Measurements from ENCODE around the gene ANKS1B. TPM values are rescaled to one million over a fixed set of nuclear protein-coding genes. Genes with fewer than 3 reads are reported as not detected.

The ANKS1B gene
- total RNA-seq, 1 donor from 2014 or later, result 65.5 TPM

DNA sequence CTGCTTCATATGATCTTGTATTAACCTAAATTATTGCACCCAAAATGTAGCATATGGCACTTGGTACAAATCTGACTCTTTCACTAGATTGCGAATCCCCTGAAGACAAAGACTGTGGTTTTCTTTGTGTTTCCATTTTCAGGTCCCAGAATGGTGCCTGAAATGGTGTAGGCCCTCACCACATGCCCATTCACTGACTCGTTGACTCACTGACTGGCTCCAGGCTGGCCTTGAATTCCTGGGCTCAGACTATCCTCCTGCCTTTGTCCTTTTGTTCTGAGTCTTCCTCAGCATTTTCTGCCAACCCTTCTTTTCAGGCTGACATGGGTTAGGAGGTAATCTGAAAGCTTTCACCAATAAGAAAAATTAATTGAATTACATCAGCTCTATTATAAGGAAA, 705.8 kb downstream of the ANKS1B start:
- no peak for DNase-seq (ENCODE audit: low spot score)

DNA sequence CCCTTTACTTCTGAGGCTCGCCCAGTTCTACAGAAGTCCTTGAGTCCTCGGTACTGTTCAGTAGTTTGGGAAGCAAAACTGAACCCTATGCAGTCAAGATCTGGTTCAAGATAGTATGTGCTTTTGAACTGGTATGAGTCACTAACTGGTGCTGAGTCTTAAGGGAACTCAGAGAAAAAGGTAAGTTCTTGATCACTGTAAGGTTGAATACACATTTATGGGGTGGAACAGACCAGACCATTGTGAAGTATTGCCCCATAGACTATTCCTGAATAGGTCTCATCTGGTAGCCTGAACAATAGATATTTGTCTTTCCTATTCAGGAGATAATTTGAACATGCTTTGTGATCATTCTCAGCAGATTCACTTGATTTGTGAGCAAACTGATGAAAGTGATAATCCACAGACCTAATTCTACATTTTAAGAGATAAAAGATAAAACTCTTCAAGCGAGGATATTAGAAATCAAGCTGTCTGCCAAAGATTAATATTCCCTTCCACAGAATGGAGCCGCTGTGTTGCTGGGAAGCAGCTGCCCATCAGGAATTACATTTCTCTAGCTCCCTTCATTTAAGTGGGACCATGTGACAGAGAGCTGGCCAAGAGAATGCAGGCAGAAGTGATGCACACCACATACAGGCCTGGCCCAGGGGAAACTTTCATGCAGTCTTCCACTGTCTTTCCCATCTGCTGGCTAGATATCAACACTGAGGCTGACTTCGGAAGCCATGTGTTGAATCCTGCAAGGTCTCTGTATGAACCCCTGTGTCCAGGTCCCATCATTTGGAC, 707.0 kb downstream of the ANKS1B start:
- no peak for DNase-seq (ENCODE audit: low spot score)

DNA sequence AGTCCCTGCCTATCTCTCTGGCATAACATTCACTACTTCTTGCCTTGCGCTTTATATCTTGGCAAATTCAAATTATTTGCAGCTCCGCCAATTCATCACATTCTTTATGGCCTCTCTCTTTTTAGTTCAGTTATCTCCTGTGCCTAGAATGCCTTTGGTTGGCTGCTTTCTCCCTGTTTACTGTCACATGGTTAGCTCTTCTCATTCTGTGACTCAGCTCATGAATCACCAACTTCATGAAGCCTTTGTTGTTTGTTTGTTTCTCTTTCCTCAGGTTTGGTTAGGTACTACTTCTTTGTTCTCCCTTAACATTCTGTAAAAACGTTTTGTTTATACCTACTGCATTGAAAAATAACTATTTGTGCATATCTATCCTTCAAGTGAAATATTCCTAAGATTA, 713.7 kb downstream of the ANKS1B start:
- no peak for DNase-seq (ENCODE audit: low spot score)

DNA sequence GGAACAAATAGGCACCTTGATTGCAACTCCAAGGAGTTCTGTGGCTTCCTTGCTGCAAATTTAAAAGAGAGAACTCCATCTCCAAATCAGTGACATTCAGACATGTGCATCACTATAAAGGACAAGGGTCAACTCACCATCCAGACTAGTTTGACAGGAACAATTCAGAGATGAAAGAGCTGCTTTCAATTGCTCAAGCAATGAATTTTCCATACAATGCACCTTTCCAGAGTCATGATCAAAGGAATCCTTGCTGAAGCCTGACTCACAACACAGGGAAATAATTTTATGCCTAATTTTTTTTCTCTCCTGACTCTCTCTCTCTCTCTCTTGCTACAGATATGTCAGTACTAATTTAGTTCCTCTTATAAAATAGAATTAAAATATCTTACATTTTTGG, 717.7 kb downstream of the ANKS1B start:
- no peak for DNase-seq (ENCODE audit: low spot score)

DNA sequence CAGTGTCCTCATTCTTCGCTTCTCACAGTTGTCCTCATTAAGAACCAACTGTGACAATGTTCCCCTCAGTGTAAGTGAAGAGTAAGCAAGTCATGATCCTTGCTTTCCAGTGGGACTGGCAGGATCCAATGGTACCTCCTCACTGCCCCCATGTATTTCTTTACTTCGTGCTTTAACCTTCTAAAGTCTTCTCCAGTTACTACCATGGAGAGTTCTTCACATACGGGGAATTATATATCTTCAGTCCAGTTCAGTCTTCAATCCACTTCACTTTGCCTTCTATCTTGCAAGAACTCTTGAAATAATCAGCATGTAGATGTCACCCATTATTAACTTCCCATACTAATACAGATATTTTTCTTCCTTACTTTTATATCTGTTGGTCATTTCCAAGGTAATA, 719.1 kb downstream of the ANKS1B start:
- no peak for DNase-seq (ENCODE audit: low spot score)

DNA sequence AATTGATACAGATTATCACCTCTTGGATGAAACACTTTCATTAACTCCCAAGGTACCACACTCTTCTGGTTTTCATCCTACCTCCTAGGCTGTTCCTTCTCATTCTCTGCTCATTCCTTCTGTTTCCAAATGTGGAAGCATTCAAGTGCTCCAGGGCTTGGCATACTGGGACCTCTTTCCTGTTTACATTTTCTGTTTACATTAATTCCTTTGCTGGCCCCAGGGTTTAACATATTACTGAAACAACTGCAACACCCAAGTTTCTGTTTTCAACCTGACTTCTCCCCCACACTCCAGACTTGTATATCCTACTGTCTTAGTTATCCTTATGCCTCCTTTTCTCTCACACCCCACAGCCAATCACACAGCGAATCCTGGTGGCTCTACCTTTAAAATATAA, 723.5 kb downstream of the ANKS1B start:
- DNase-seq (ENCODE audit: low spot score), result no peak

DNA sequence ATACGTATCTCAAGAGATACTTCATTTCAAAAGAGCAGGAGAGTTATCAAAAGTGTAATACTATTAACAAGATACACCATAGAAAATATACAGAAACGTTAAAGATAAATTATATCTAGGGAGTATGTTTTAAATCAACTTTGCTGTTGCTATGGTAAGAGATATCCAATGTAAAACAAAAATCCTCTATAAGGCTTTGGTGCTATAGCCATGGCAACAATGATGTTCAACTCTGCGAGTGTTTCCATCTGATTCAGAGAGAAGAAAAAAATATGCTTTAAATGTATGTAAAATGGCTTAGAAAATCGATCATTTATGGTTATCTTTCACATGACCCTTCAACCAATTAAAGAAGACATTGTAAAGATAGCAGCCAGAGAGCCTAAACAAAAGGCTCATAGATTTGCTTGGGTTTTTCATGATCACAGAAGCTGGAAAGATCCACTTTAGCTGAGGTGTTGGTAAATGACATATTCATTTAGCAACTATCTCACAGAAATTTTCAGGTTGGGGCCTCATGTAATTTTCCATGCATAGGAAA, 724.2 kb downstream of the ANKS1B start:
- DNase-seq (ENCODE audit: low spot score), result peak; percentile 3

DNA sequence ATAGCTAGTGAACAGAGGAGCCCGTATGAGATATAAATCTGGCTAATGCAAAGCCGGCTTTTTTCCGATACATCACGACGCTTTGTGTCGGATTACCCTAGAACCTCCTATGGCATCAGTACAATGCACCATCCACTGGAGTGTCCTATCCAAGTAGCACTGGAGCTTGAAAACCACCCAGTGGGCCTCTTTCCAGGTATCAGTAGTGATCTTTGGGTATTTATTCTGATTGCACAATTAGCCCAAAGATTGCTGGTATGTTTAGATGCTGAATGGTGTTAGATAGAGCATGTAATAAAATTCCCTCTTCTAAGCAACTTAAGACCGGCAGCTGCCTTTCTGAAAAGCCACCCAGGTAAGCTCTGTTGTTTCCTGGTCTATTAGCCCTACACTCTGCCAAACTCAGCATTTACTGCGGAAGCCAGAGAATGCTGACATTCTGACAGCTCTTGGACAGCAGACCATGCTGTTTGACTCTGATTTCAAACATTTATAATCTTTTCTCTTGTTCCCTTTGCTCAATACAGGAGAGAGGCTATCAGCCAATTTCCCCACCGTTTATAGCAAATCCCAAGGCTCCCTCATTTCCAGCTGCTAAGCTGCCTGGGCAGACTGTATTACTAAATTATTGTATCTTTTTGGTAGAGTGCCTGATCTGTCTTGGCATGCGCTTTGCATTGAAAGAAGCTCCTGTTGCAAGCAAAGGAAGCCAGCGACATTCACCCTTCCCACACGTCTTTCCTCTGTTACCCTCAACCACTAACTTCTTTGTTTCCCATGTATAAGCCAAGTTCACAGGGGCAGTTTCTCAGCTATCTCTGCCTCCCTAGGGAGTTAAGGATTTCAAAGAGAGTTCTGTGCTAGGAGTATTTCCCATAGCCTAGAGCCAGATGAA, 725.4 kb downstream of the ANKS1B start:
- peak; percentile 2 for DNase-seq (ENCODE audit: low spot score)

DNA sequence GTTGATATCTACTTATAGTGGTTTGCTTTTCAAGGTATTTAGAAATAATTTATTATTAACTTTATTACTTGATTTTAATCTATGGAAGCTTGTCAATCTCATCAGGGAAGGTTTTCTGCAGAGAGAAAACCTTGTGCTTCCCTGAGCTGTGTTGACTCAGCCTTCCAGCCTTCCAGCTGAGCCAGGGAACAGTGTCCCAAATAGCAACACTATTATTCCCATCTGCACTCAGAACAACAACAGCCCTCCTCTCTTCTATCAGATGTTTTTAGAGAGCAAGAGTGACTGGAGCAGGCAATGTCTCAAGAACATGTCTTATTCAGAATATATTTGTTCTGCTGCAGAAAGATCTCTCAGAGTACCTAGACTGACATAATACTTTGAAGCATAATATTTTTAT, 727.1 kb downstream of the ANKS1B start:
- DNase-seq (ENCODE audit: low spot score), result no peak

DNA sequence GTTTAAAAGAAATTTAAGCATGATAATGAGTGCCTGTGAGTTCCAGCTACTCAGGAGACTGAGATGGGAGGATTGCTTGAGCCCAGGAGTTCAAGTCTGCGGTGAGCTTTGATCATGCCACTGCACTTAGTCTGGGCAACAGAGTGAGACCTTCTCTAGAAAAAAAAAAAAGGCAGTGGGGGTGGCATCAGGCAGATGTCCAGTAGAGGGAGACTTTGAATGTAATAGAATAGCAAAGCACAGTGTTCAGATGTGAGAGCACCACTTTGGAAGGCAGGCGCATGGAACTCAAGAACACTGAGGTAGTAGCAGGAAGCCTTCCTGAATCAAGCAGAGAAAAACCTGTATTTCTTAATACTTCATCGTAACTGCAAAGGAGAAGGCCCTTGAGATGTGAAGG, 731.7 kb downstream of the ANKS1B start:
- DNase-seq (ENCODE audit: low spot score), result no peak

DNA sequence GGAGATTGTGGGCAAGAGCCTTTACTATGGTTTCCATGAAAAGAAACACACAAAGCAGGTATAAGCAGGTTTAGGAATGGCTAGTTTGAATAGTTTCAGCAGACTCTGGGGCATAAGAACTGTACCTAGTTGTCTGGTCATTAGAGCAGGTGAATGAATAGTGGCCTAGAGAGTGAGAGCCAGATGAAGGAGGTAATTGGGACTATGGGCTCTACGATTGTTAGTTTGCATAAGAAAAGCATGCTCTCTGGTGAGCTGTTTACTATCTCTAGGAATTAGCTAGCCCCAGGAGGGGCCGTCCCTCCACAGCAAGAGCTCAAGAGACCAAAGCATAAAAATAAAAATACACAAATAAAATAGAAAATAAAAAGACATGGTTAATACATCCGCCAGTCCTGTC, 734.6 kb downstream of the ANKS1B start:
- no peak for DNase-seq (ENCODE audit: low spot score)

DNA sequence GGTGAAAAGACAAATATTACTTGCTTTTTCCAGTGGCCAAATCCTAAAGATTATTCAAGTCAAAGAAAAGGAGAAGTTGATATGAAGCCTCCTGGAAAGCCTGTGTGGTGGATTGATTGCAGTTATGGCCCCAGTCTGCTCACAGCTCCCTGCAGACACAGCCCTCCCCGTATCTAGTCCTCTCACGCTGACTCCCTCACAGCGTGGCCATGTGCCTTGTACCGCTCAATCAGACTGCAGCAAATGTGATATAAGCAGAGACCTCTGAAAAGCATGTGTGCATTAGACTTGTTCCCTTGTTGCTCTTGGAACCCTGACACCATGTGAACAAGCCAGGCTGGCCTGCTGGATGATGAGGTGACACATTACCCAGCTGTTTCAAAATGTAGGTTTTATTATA, 735.2 kb downstream of the ANKS1B start:
- no peak for DNase-seq (ENCODE audit: low spot score)

DNA sequence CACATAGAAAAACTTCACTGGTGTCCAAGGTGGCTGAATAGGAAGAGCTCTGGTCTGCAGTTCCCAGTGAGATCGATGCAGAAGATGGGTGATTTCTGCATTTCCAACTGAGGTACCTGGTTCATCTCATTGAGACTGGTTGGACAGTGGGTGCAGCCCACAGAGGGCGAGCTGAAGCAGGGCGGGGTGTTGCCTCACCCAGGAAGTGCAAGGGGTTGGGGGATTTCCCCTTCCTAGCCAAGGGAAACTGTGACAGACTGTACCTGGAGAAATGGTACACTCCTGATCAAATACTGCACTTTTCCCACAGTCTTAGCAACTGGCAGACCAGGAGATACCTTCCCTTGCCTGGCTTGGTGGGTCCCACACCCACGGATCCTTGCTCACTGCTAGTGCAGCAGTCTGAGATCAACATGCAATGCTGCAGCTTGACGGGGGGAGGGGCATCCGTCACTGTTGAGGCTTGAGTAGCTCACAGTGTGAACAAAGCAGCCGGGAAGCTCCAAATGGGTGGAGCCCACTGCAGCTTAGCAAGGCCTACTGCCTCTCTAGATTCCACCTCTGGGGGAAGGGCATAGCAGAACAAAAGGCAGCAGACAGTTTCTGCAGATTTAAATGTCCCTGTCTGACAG, 746.7 kb downstream of the ANKS1B start:
- DNase-seq (ENCODE audit: low spot score), result peak; percentile 17

DNA sequence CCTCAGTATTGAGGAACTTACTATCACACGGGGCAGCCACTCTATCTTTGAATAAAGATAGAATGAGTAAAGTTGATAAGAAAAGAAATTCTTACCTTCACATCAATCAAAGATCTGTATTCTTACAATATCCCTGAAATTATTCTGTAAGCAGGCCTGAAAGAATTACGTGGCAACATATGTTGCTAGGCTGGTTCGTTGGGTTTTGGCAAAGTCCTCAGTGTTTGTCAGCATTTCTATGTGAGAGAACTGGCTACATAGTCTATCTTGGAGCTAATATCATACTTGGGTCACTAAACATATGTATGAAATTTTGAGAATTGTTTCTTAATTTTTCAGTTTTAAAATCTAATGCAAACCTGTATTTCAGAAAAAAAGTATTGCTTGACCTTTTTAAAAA, 749.4 kb downstream of the ANKS1B start:
- no peak for DNase-seq (ENCODE audit: low spot score)

DNA sequence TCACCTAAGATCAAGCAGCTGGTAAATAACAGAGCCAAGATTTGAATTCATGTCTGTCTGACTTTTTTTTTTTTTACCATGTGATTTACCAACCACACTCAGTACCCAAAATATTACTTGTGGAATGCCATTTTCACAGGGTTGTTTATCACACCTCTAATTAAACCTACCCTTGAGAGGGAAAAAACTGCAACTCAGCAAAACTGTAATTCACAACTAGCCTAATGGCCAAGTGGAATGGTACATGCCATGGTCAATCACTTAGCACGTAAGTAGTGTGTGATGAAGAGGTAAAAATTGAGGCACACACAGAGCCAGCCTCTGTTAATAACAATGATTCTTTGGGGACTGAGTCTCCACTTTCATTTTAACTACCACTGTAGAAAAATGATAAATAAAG, 750.0 kb downstream of the ANKS1B start:
- no peak for DNase-seq (ENCODE audit: low spot score)

DNA sequence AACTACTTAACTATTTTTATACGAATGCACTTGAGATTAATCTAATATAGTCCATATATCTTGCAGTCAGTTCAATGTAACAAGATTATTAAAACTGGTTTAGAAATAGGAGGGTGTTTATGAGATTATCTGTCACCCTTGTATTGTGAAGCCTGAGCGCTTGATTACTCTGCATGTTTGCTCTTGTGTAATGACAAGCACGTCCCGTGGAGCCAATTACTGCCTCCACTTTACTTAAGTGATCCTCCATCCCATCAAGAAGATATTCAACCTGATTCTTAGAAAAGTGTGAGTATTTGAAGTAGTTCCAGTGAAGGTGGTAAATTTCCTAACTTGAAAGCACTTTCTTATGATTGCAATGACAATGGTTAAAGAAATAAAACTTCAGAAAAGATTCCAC, 752.4 kb downstream of the ANKS1B start:
- no peak for DNase-seq (ENCODE audit: low spot score)

DNA sequence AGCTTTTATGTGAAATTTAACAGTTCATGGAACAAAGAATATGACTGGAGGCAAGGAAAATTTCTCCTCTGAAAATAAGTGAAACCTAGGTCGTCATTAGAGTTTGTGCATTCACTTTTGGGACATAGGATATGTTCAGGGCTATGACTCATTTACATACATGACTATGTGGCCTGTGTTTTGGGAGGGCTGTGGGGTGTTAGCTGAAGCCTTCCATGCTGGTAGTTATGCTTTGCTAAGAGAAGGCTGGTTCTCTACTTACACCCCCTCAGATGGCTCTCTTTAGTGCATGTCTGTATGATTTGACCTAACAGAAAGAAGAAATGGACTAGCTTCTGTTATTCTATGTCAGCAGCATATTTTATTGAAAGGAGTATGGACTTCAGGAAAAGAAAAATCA, 753.7 kb downstream of the ANKS1B start:
- no peak for DNase-seq (ENCODE audit: low spot score)

DNA sequence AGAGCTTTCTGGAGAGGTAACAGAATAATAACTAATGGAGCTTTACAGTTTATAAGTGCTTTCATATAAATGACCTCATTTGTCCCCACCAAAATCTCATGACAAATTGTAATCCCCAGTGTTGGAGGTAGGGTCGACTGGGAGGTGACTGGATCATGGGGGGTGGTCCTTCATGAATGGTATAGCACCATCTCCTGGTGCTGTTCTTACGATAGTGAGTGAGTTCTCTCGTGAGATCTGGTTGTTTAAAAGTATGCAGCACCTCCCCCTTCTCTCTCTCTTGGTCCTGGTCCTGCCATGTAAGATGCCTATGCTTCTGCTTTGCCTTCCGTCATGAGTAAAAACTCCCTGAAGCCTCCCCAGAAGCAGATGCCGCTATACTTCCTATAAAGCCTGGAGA, 760.5 kb downstream of the ANKS1B start:
- DNase-seq (ENCODE audit: low spot score), result no peak

DNA sequence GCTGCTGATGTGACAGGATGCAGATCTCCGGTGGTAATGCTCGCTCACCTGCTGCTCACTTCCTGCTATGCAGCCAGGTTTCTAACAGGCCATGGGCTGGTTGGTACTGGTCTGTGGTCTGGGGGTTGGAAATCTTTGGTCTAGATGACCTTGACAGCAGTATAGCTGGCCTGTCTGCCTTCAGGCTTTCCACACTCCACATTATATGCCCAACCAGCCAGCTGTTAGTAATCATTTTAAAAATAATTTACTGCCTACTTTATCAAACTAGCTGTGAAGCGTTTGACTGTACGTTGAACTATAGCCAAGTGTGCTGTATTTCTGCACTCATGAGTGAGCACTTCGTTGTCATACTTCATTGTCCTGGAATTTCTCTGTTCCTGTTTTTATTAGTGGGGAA, 761.2 kb downstream of the ANKS1B start:
- DNase-seq (ENCODE audit: low spot score), result no peak

DNA sequence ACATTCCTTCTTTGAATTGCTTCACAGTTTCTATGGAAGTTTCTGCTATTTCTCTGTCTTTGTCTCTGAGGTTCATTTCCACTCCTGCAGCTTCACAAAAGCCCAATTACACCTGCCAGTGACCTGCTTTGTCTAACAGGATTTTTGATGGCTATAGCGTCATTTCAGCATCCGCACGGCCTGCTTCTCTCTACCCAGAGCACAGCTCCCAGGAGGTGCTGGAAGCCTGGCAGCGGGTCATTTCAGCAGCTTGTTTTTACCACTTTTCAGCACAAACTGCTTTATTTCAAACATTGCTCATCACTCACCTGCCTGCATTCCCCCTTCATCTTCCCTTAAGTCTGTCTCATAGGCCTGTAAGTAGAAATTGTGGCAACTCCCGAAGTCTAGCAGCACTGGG, 771.7 kb downstream of the ANKS1B start:
- DNase-seq (ENCODE audit: low spot score), result no peak

DNA sequence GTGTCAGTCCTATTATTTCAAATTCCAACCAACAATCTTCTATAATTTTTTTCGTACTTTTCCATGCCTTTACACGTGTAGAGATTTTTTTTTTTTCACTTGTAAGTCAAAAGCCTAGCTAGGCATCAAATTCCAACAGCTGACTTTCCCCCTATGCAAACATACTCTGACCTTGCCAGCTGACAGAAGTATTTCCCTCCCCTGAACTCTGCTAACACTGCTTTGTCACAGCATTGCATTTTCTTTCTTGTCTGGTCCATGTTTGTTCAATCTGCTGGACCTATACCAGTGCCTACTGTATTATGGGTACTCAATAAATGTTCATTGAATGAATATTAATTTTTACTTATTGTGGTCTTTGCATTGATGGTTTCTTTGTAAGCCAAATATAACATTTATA, 772.5 kb downstream of the ANKS1B start:
- no peak for DNase-seq (ENCODE audit: low spot score)

DNA sequence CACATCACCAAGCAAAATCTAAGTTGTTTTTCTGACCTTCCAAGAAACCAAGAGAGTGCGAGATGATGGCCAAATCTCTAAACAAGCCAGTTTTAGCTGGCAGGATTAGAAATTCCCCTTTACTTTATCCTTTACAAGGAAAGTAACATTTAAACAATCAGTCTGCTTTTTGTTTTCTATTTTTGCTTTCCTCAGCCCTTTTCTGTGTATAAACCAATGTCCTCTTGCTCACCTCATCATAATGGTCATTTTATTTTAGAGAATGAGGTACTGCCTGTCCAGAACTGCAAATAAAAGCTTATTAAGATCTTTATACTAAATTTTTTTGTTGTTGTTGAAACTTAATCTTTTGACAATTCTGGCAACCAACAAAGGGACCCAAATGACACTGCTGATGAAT, 779.6 kb downstream of the ANKS1B start:
- DNase-seq (ENCODE audit: low spot score), result no peak
